Esophagus squamous epithelium (tissue), 5 donors: ENCODE data around the gene LIPC. TPM values are rescaled to one million over a fixed set of nuclear protein-coding genes. Genes with fewer than 3 reads are reported as not detected.
A peak's percentile ranks its signal among the peaks of the same experiment; 100 is the strongest.

Source experiments
- DNase-seq: peaks from one replicate; lab custom pipeline; 2025; lab: John Stamatoyannopoulos, UW
- H3K27ac ChIP-seq, 4 donors: fragments of 200-600 bp; sonication (generic); one replicate each; pipeline ENCODE4 v1.5.1; 2016 to 2019; ENCODE audit warnings: mild to moderate bottlenecking in 1 of 4
- H3K27me3 ChIP-seq, 4 donors: fragments of 200-600 bp; sonication (generic); 1 replicate in 3 of 4; 2 replicates in 1 of 4; pipeline versions ENCODE4 v1.5.1 to v1.6.0; 2017 to 2021; ENCODE audit warnings: antibody characterized with exemption in 1 of 4
- H3K36me3 ChIP-seq, 3 donors: fragments of 200-600 bp; sonication (generic); one replicate each; pipeline ENCODE4 v1.5.1; 2016 to 2019
- H3K4me1 ChIP-seq, 3 donors: fragments of 200-600 bp; sonication (generic); one replicate each; pipeline ENCODE4 v1.5.1; 2017 to 2019
- H3K4me3 ChIP-seq, 4 donors: fragments of 200-600 bp; sonication (generic); 1 replicate in 3 of 4; 2 replicates in 1 of 4; pipeline ENCODE4 v1.5.1; 2016 to 2019; ENCODE audit warnings: mild to moderate bottlenecking in 2 of 4, moderate library complexity in 1 of 4
- H3K9me3 ChIP-seq, 3 donors: fragments of 200-600 bp; sonication (generic); one replicate each; pipeline ENCODE4 v1.5.1; 2016 to 2019
- CTCF ChIP-seq, 6 experiments: fragments of 450-650 bp in 4 of 6; fragments of 200-600 bp in 2 of 6; sonication (generic) in 2 of 6; IDR thresholded peaks; one replicate each; pipeline ENCODE4 v1.5.1; 2016 to 2019; ENCODE audit warnings: antibody characterized with exemption in 6 of 6, mild to moderate bottlenecking in 4 of 6, moderate library complexity in 4 of 6
- POLR2A ChIP-seq, 4 donors: fragments of 450-650 bp; IDR thresholded peaks; one replicate each; pipeline ENCODE4 v1.6.1; 2017; ENCODE audit warnings: antibody characterized with exemption in 4 of 4, mild to moderate bottlenecking in 4 of 4, moderate library complexity in 3 of 4
- WGBS, 2 donors: methylation state at CpG; one replicate each; pipeline ENCODE4 v1.1.5; 2018; 5-methylcytosine and 5-hydroxymethylcytosine counted together
- intact Hi-C: fragments of 100-400 bp; cut with DNase I; formaldehyde crosslinking; loops from one replicate; pipeline ENCODE4 v1.15.0; 2022
- total RNA-seq, 4 donors: library from RNA; depleted of rRNA; stranded (reverse); fragments of >200 nt; gene quantifications; one replicate each; pipeline ENCODE4 v1.1.0, GENCODE V29; 2016
- donor health status: DM: yes; HTN: yes; CAD: no.

LIPC gene
- total RNA-seq, 4 donors from 2014 or later: 0.27 to 1.1 (median 0.38) TPM; not detected in 1

DNA sequence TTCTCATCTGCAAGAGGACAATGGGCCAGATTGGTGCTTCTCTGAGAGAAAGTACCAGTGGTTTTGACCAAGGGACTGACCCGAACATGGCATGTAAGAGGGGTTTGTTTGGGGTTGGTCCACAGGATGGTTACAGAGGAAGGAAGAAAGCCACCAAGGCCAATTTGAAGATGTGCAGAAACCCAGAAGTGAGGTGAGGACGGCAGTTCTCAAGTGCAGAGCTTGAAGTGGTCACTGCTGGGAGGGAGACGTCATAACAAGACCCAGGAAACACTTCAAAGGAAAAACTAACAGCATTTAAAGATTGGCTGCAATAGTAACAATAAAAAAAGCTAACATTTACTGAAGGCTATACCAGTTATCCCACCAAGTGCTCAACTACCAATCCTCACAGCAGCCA, 29.1 kb downstream of the LIPC start:
- Histone ChIP-seq H3K27me3 (no peaks in the 10 kb centered on the region), H3K27ac (peak overlapping the region in 1 of 4 donors; percentile 55), H3K9me3 (no peaks in the 10 kb centered on the region), H3K4me1 (peaks cover 4 to 38% (median 16%) of the 10 kb centered on the region in 3 donors), H3K4me3 (no peak overlapping the region), H3K36me3 (no peaks in the 10 kb centered on the region)
- DNase-seq: no peak
- 93 to 94% methylated on average over 3 of the region's 3 CpGs for WGBS, 2 donors
- intact Hi-C loops: no loop called here
- no peak for TF ChIP-seq CTCF (IDR thresholded peaks at IDR 0.05)
- TF ChIP-seq POLR2A (IDR thresholded peaks at IDR 0.05): no peak

- H3K27ac ChIP-seq: no peak overlapping the region
- intact Hi-C loops: no loop called here
- no peak for DNase-seq
These were observed 30.8 kb downstream of the LIPC start for GRCh38 chr15:58462547-58462946.

DNA sequence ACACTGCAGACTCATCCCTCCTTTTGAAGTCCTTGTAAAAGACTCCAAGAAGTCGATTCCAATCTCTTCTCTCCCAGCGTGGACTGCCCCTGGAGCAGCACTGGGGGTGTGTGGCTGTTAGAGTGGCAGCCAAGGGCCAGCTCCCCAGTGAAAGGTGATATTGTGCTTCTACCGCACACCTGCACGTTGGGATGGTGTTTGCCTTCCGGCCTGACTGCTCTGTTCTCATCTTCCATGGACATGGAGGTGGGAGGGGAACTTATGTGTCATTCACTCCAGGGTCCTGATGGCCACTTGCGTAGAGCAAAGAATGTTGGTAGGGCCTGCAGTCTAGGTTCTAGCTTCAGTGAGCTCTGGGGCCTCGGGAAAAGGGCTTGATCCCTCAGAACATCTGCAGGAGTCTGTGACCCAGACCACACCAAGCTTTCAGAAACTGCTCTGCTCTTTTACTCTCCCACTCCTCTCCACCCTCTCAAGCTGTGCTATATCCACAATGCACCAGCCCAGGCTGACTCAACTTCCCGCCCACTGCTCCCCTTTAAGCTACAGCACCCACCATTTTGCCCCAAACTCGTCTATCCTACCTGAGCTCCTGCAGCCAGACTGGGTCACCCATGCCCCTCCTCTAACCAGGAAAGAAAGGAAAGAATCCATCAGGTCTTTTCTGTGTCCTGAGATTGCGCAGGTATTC, 31.3 kb downstream of the LIPC start:
- Histone ChIP-seq H3K9me3 (no peaks in the 10 kb centered on the region), H3K36me3 (no peaks in the 10 kb centered on the region), H3K4me1 (peaks cover 3 to 33% (median 16%) of the 10 kb centered on the region in 3 donors), H3K4me3 (no peak overlapping the region), H3K27me3 (no peaks in the 10 kb centered on the region), H3K27ac (no peak overlapping the region)
- intact Hi-C loops: no loop called here
- WGBS, 2 donors: 83 to 88% methylated on average over 5 to 10 of the region's 10 CpGs
- TF ChIP-seq POLR2A (IDR thresholded peaks at IDR 0.05) (no peak), CTCF (IDR thresholded peaks at IDR 0.05) (no peak)
- DNase-seq: no peak

More at GRCh38 chr15:58462547-58462946, 30.8 kb downstream of the LIPC start:
- 56% methylated on average over 4 of the region's 4 CpGs; no CpG with 5 or more reads in 1 of the 2 donors for WGBS, 2 donors
- TF ChIP-seq POLR2A (IDR thresholded peaks at IDR 0.05) (no peak), CTCF (IDR thresholded peaks at IDR 0.05) (no peak)
- Histone ChIP-seq H3K4me1 (peaks cover 4 to 38% (median 16%) of the 10 kb centered on the region in 3 donors), H3K27me3 (no peaks in the 10 kb centered on the region), H3K4me3 (no peak overlapping the region), H3K36me3 (no peaks in the 10 kb centered on the region), H3K9me3 (no peaks in the 10 kb centered on the region)

GRCh38 chr15:58463815-58464650, 32.2 kb downstream of the LIPC start:
- no peaks in the 10 kb centered on the region for H3K9me3 ChIP-seq
- H3K4me1 ChIP-seq: peaks cover 0 to 24% (median 13%) of the 10 kb centered on the region in 3 donors
- DNase-seq: no peak
- no peaks in the 10 kb centered on the region for H3K27me3 ChIP-seq
- intact Hi-C loops: no loop called here
- no peaks in the 10 kb centered on the region for H3K36me3 ChIP-seq
- no peak for TF ChIP-seq CTCF (IDR thresholded peaks at IDR 0.05)
- no peak for TF ChIP-seq POLR2A (IDR thresholded peaks at IDR 0.05)
- H3K4me3 ChIP-seq: no peak overlapping the region
- 70 to 85% methylated on average over 6 of the region's 6 CpGs for WGBS, 2 donors
- H3K27ac ChIP-seq: peak overlapping the region in 1 of 4 donors; percentile 2

DNA sequence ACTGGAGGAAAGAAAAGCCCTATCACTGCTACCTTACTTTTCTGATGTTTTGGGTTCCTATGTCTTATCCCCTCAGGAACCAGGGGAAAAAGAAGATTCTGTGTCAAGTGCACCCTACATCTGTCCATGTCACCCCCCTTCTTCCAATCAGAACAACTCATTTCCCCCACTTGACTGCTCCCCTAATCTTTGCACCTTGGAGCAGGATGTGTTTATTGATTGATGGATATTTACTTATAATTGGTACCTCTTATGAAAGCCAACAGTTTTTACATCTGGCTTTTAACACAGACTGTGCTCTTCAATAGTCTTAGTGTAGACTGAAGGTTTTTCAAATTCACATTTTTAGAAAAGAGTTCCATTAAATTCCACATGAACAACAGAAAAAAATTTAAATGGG, 33.3 kb downstream of the LIPC start:
- Histone ChIP-seq H3K27ac (no peak overlapping the region), H3K4me3 (no peak overlapping the region), H3K4me1 (peaks cover 0 to 21% (median 7%) of the 10 kb centered on the region in 3 donors), H3K27me3 (no peaks in the 10 kb centered on the region), H3K9me3 (no peaks in the 10 kb centered on the region), H3K36me3 (no peaks in the 10 kb centered on the region)
- intact Hi-C loops: no loop called here
- DNase-seq: no peak
- TF ChIP-seq POLR2A (IDR thresholded peaks at IDR 0.05): no peak
- no peak for TF ChIP-seq CTCF (IDR thresholded peaks at IDR 0.05)
